HEK293T (cell line): ENCODE data around the gene SLC38A3.

Source experiments
- FOXK2 ChIP-seq: fragments of 450-650 bp; IDR thresholded peaks from 2 replicates; pipeline ENCODE4 v1.6.1; 2016; ENCODE audit warnings: mild to moderate bottlenecking
- FOXM1 ChIP-seq: fragments of 450-650 bp; IDR thresholded peaks from 2 replicates; pipeline ENCODE4 v1.6.1; 2017; ENCODE audit warnings: mild to moderate bottlenecking, borderline replicate concordance
- HDGF ChIP-seq: fragments of 450-650 bp; IDR thresholded peaks from 2 replicates; pipeline ENCODE4 v1.6.1; 2017; ENCODE audit warnings: antibody characterized with exemption, borderline replicate concordance
- NFRKB ChIP-seq: fragments of 450-650 bp; IDR thresholded peaks from 2 replicates; pipeline ENCODE4 v1.6.1; 2016; ENCODE audit warnings: mild to moderate bottlenecking, moderate library complexity
- PKNOX1 ChIP-seq: fragments of 450-650 bp; IDR thresholded peaks from 2 replicates; pipeline ENCODE4 v1.6.1; 2016
- TARDBP ChIP-seq: fragments of 450-650 bp; IDR thresholded peaks from 2 replicates; pipeline ENCODE4 v1.6.1; 2016

DNA sequence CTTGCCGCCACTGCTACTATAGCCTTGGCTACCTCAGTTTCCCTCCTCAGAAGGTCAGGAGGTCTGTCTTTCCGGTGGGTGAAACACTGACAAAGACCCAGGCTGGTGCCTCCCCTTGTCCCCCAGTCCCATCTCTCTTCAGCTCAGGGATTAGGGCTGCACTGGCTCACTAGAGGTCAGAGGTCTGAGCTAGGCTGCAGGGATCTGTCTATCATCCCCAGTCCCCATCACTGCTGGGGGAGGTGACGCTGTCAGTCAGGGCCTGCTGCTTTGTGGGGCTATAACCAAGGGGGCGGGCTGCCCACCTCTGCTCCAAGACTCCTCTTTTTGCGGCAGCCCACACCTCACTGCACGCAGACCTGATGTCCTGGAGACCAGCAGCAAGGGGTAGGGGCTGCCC, 36.3 kb upstream of the SLC38A3 start:
- TF ChIP-seq PKNOX1 (no peak), TARDBP (no peak), FOXK2 (no peak), NFRKB (no peak), HDGF (no peak), FOXM1 (no peak)
